HepG2 (cell line): ENCODE measurements around the gene TMEM185B. TPM values are rescaled to one million over a fixed set of nuclear protein-coding genes. Genes with fewer than 3 reads are reported as not detected.
A peak's percentile ranks its signal among the peaks of the same experiment; 100 is the strongest.

Source experiments
- CHD4 ChIP-seq: fragments of 200-600 bp; sonication (generic); IDR thresholded peaks from 2 replicates; pipeline ENCODE4 v1.7.0; 2017; ENCODE audit warnings: mild to moderate bottlenecking, low read length, borderline replicate concordance
- DMTF1 ChIP-seq: sonication (generic); formaldehyde crosslinking; IDR thresholded peaks from 2 replicates; pipeline ENCODE4 v1.4.0; 2020; ENCODE audit warnings: mild to moderate bottlenecking, missing genetic modification reagents
- HBP1 ChIP-seq: IDR thresholded peaks from 2 replicates; pipeline ENCODE4 v1.6.1; 2016; ENCODE audit warnings: low read depth, control low read depth
- KLF12 ChIP-seq: sonication (generic); formaldehyde crosslinking; IDR thresholded peaks from 2 replicates; pipeline ENCODE4 v1.4.0; 2020; ENCODE audit warnings: missing genetic modification reagents, borderline replicate concordance
- LRRFIP1 ChIP-seq: sonication (generic); formaldehyde crosslinking; conservative IDR thresholded peaks from 2 replicates; pipeline ENCODE4 v1.4.0; 2020; ENCODE audit warnings: missing genetic modification reagents
- MYPOP ChIP-seq: sonication (generic); formaldehyde crosslinking; IDR thresholded peaks from 2 replicates; pipeline ENCODE4 v1.8.1; 2023; ENCODE audit warnings: mild to moderate bottlenecking, moderate library complexity, missing genetic modification reagents
- NCOA1 ChIP-seq: sonication (generic); formaldehyde crosslinking; IDR thresholded peaks from 2 replicates; pipeline ENCODE4 v1.9.0; 2021; ENCODE audit warnings: missing genetic modification reagents
- NFIC ChIP-seq: IDR thresholded peaks from 2 replicates; pipeline ENCODE4 v1.6.1; 2012; ENCODE audit warnings: mild to moderate bottlenecking, low read length, inconsistent platforms
- PAX8 ChIP-seq: sonication (generic); formaldehyde crosslinking; IDR thresholded peaks from 2 replicates; pipeline ENCODE4 v1.8.0; 2022; ENCODE audit warnings: mild to moderate bottlenecking, missing genetic modification reagents, borderline replicate concordance
- PHF20 ChIP-seq: sonication (generic); formaldehyde crosslinking; IDR thresholded peaks from 2 replicates; pipeline ENCODE4 v1.5.0; 2020; ENCODE audit warnings: mild to moderate bottlenecking, missing genetic modification reagents
- PHF8 ChIP-seq: sonication (generic); formaldehyde crosslinking; IDR thresholded peaks from 2 replicates; pipeline ENCODE4 v1.5.0; 2020; ENCODE audit warnings: missing genetic modification reagents
- POLR2G ChIP-seq: fragments of 200-400 bp; formaldehyde crosslinking; IDR thresholded peaks from 2 replicates; pipeline ENCODE4 v1.6.1; 2018; ENCODE audit warnings: mild to moderate bottlenecking, low read depth, low read length, moderate library complexity
- RBM39 ChIP-seq: fragments of 200-400 bp; formaldehyde crosslinking; IDR thresholded peaks from one replicate; pipeline ENCODE4 v1.6.1; 2018; ENCODE audit warnings: antibody characterized with exemption, mild to moderate bottlenecking, low read depth, low read length; ENCODE audit not compliant: poor library complexity, severe bottlenecking
- RFX3 ChIP-seq: IDR thresholded peaks from 2 replicates; pipeline ENCODE4 v1.6.1; 2016; ENCODE audit warnings: missing biosample characterization, missing genetic modification reagents
- ZNF30 ChIP-seq: sonication (generic); formaldehyde crosslinking; IDR thresholded peaks from 2 replicates; pipeline ENCODE4 v1.5.0; 2020; ENCODE audit warnings: mild to moderate bottlenecking, missing genetic modification reagents
- ZNF441 ChIP-seq: sonication (generic); formaldehyde crosslinking; IDR thresholded peaks from 2 replicates; pipeline ENCODE4 v1.7.0; 2021; ENCODE audit warnings: missing genetic modification reagents, borderline replicate concordance
- ZNF484 ChIP-seq: sonication (generic); formaldehyde crosslinking; IDR thresholded peaks from 2 replicates; pipeline ENCODE4 v1.5.1; 2020; ENCODE audit warnings: mild to moderate bottlenecking, low read depth, missing genetic modification reagents, borderline replicate concordance
- ZNF639 ChIP-seq: conservative IDR thresholded peaks from 2 replicates; pipeline ENCODE4 v1.6.1; 2018; ENCODE audit warnings: missing genetic modification reagents
- ZNF674 ChIP-seq: sonication (generic); formaldehyde crosslinking; IDR thresholded peaks from 2 replicates; pipeline ENCODE4 v1.5.0; 2020; ENCODE audit warnings: low read depth, mild to moderate bottlenecking, missing genetic modification reagents
- ZNF775 ChIP-seq: sonication (generic); formaldehyde crosslinking; IDR thresholded peaks from 2 replicates; pipeline ENCODE4 v1.4.0; 2020; ENCODE audit warnings: missing genetic modification reagents, mild to moderate bottlenecking, moderate library complexity, borderline replicate concordance
- polyA plus RNA-seq, 8 experiments: library from polyadenylated mRNA; depleted of rRNA in 3 of 8; stranded (reverse) in 7 of 8; unstranded in 1 of 8; fragments of >200 nt; fragmentation: Illumina TruSeq in 4 of 8; extraction: Trizol in 4 of 8; gene quantifications; 2 replicates each; pipeline versions ENCODE4 v1.2.1 to v1.2.3, GENCODE V29; 2011 to 2016; ENCODE audit warnings: low read depth in 4 of 8, missing spikeins in 1 of 8, mixed read lengths in 1 of 8; ENCODE audit not compliant: insufficient read depth in 1 of 8
- total RNA-seq, 5 experiments: library from RNA; depleted of rRNA; stranded (reverse); fragments of >200 nt; fragmentation: Illumina TruSeq; extraction: Trizol; gene quantifications; 2 replicates each; pipeline ENCODE4 v1.2.3, GENCODE V29; 2016; ENCODE audit warnings: low read depth in 1 of 5

TMEM185B gene
- total and polyA plus RNA-seq, 2 of the 13 experiments (the other 11 are each of a cell fraction or from before 2014, with no cell fraction given) = 5.6 to 7.0 TPM

GRCh38 chr2:120253021-120253882 is 30.1 kb upstream of the TMEM185B start (continued):
- TF ChIP-seq PAX8 (CRISPR knock-in tag) (no peak), CHD4 (no peak), RBM39 (no peak), NCOA1 (no peak), ZNF639 (CRISPR knock-in tag) (0 out of 2 replicates have a peak, but pooled peaks have one; percentile 62), DMTF1 (no peak), ZNF484 (CRISPR knock-in tag) (no peak), ZNF775 (CRISPR knock-in tag) (no peak), ZNF441 (CRISPR knock-in tag) (no peak), PHF20 (CRISPR knock-in tag) (no peak), MYPOP (CRISPR knock-in tag) (peak; percentile 83), RFX3 (CRISPR knock-in tag) (no peak), KLF12 (no peak), PHF8 (CRISPR knock-in tag) (peak; percentile 79), ZNF30 (CRISPR knock-in tag) (no peak), HBP1 (CRISPR knock-in tag) (0 out of 2 replicates have a peak, but pooled peaks have one; percentile 63), NFIC (no peak), ZNF674 (no peak), LRRFIP1 (no peak), POLR2G (peak; percentile 54; the same call in 1 of the 2 replicates)
